Esophagus muscularis mucosa (tissue), 4 donors: Measurements from ENCODE around the gene SORCS2. TPM values are rescaled to one million over a fixed set of nuclear protein-coding genes. Genes with fewer than 3 reads are reported as not detected.

Source experiments
- DNase-seq: peaks from one replicate; pipeline ENCODE4 v3.0.0-alpha.2; 2017; ENCODE audit errors: extremely low spot score
- H3K27ac ChIP-seq, 4 donors: fragments of 200-600 bp; sonication (generic); replicated peaks in 1 of 4; 1 replicate in 3 of 4; 2 replicates in 1 of 4; pipeline ENCODE4 v1.5.1; 2016 to 2019; ENCODE audit warnings: mild to moderate bottlenecking in 1 of 4
- H3K27me3 ChIP-seq, 4 donors: fragments of 200-600 bp; sonication (generic); one replicate each; pipeline versions ENCODE4 v1.5.1 to v1.6.0; 2016 to 2019
- H3K36me3 ChIP-seq, 4 donors: fragments of 200-600 bp; sonication (generic); one replicate each; pipeline ENCODE4 v1.5.1; 2016 to 2019
- H3K4me1 ChIP-seq, 4 donors: fragments of 200-600 bp; sonication (generic); one replicate each; pipeline ENCODE4 v1.5.1; 2016 to 2019
- H3K4me3 ChIP-seq, 4 donors: fragments of 200-600 bp; sonication (generic); 1 replicate in 2 of 4; 2 replicates in 2 of 4; pipeline ENCODE4 v1.5.1; 2016 to 2019; ENCODE audit warnings: mild to moderate bottlenecking in 4 of 4, moderate library complexity in 1 of 4
- H3K9me3 ChIP-seq, 4 donors: fragments of 200-600 bp; sonication (generic); 1 replicate in 3 of 4; 2 replicates in 1 of 4; pipeline ENCODE4 v1.5.1; 2016 to 2019
- CTCF ChIP-seq, 3 experiments: fragments of 200-600 bp in 2 of 3; fragments of 450-650 bp in 1 of 3; sonication (generic) in 2 of 3; IDR thresholded peaks; one replicate each; pipeline ENCODE4 v1.5.1; 2017 to 2019; ENCODE audit warnings: antibody characterized with exemption in 3 of 3, mild to moderate bottlenecking in 2 of 3, moderate library complexity in 1 of 3
- EP300 ChIP-seq: sonication (generic); formaldehyde crosslinking; IDR thresholded peaks from one replicate; pipeline ENCODE4 v1.6.1; 2017; ENCODE audit warnings: antibody characterized with exemption
- POLR2A ChIP-seq: fragments of 450-650 bp; IDR thresholded peaks from one replicate; pipeline ENCODE4 v1.6.1; 2017; ENCODE audit warnings: antibody characterized with exemption, moderate library complexity, mild to moderate bottlenecking, low read depth
- POLR2AphosphoS5 ChIP-seq, 2 donors: sonication (generic); formaldehyde crosslinking; IDR thresholded peaks; one replicate each; pipeline ENCODE4 v1.6.1; 2017; ENCODE audit warnings: antibody characterized with exemption in 2 of 2
- WGBS: methylation state at CpG from one replicate; pipeline ENCODE4 v1.1.5; 2018; 5-methylcytosine and 5-hydroxymethylcytosine counted together
- intact Hi-C: fragments of 100-400 bp; cut with DNase I; formaldehyde crosslinking; loops from one replicate; pipeline ENCODE4 v1.15.1; 2023
- total RNA-seq, 4 donors: library from RNA; depleted of rRNA; stranded (reverse); fragments of >200 nt; gene quantifications; one replicate each; pipeline versions ENCODE4 v1.1.0 to v1.2.1, GENCODE V29; 2016

SORCS2 gene
- total RNA-seq, 4 donors from 2014 or later = 3.3 to 10.1 (median 4.3) TPM

- 59% methylated on average over 11 of the region's 11 CpGs for WGBS
- Histone ChIP-seq H3K9me3 (peaks cover 0 to 17% (median 11%) of the 10 kb centered on the region in 4 donors), H3K27me3 (no peaks in the 10 kb centered on the region), H3K4me1 (peaks cover 0 to 8% (median 0%) of the 10 kb centered on the region in 4 donors), H3K4me3 (no peak overlapping the region), H3K36me3 (peaks cover 0 to 19% (median 9%) of the 10 kb centered on the region in 4 donors), H3K27ac (no peak overlapping the region)
- intact Hi-C loops = no loop called here
- no peak for TF ChIP-seq CTCF (IDR thresholded peaks at IDR 0.05)
- DNase-seq = no peak
Measured at GRCh38 chr4:7679406-7680040, 487.2 kb downstream of the SORCS2 start.

- Histone ChIP-seq H3K4me3 (no peak overlapping the region), H3K4me1 (peaks cover 0 to 8% (median 0%) of the 10 kb centered on the region in 4 donors), H3K36me3 (peaks cover 0 to 21% (median 9%) of the 10 kb centered on the region in 4 donors), H3K27me3 (no peaks in the 10 kb centered on the region), H3K9me3 (peaks cover 0 to 17% (median 11%) of the 10 kb centered on the region in 4 donors), H3K27ac (no peak overlapping the region)
- no peak for DNase-seq
- intact Hi-C loops = no loop called here
- 87% methylated on average over 9 of the region's 10 CpGs for WGBS
- TF ChIP-seq POLR2A = no peak
Measured at GRCh38 chr4:7680106-7680505, 487.8 kb downstream of the SORCS2 start.

- 83% methylated on average over 1 of the region's 1 CpG for WGBS
- Histone ChIP-seq H3K27ac (no peak overlapping the region), H3K4me3 (no peak overlapping the region), H3K36me3 (peaks cover 0 to 21% (median 9%) of the 10 kb centered on the region in 4 donors), H3K27me3 (no peaks in the 10 kb centered on the region), H3K9me3 (peaks cover 0 to 17% (median 11%) of the 10 kb centered on the region in 4 donors), H3K4me1 (peaks cover 0 to 8% (median 0%) of the 10 kb centered on the region in 4 donors)
- intact Hi-C loops = no loop called here
- no peak for TF ChIP-seq POLR2AphosphoS5 (IDR thresholded peaks at IDR 0.05)
- no peak for TF ChIP-seq POLR2A
- no peak for TF ChIP-seq CTCF (IDR thresholded peaks at IDR 0.05)
- TF ChIP-seq EP300 = no peak
- DNase-seq = no peak
Measured at GRCh38 chr4:7680731-7681130, 488.4 kb downstream of the SORCS2 start.

- Histone ChIP-seq H3K36me3 (peaks cover 0 to 22% (median 10%) of the 10 kb centered on the region in 4 donors), H3K4me1 (no peaks in the 10 kb centered on the region), H3K27me3 (no peaks in the 10 kb centered on the region), H3K27ac (no peak overlapping the region), H3K9me3 (peaks cover 0 to 17% (median 11%) of the 10 kb centered on the region in 4 donors), H3K4me3 (no peak overlapping the region)
- no peak for DNase-seq
- TF ChIP-seq EP300 = no peak
- no peak for TF ChIP-seq CTCF (IDR thresholded peaks at IDR 0.05)
- no peak for TF ChIP-seq POLR2AphosphoS5 (IDR thresholded peaks at IDR 0.05)
- TF ChIP-seq POLR2A = no peak
- intact Hi-C loops = no loop called here
- WGBS = 100% methylated on average over 1 of the region's 5 CpGs
Measured at GRCh38 chr4:7683126-7683703, 490.9 kb downstream of the SORCS2 start.

GRCh38 chr4:7684294-7684693, 492.0 kb downstream of the SORCS2 start:
- WGBS = 91% methylated on average over 3 of the region's 3 CpGs
- no peak for TF ChIP-seq CTCF (IDR thresholded peaks at IDR 0.05)
- no peak for TF ChIP-seq POLR2A
- TF ChIP-seq POLR2AphosphoS5 (IDR thresholded peaks at IDR 0.05) = no peak
- TF ChIP-seq EP300 = no peak
- Histone ChIP-seq H3K36me3 (peaks cover 0 to 22% (median 10%) of the 10 kb centered on the region in 4 donors), H3K9me3 (peaks cover 0 to 17% (median 11%) of the 10 kb centered on the region in 4 donors), H3K4me3 (no peak overlapping the region), H3K27ac (no peak overlapping the region), H3K27me3 (no peaks in the 10 kb centered on the region), H3K4me1 (no peaks in the 10 kb centered on the region)
- intact Hi-C loops = no loop called here
- DNase-seq = no peak
